Loucy (cell line): ENCODE data around the gene ANGPTL8.

Experiments used
- EZH2phosphoT487 ChIP-seq: fragments of 200-600 bp; IDR thresholded peaks from 2 replicates; pipeline ENCODE4 v1.6.1; 2018; ENCODE audit warnings: antibody characterized with exemption, mild to moderate bottlenecking, moderate library complexity, borderline replicate concordance
- TF ChIP-seq, protein P1 (sequence below): fragments of 200-600 bp; sonication (generic); conservative IDR thresholded peaks from 2 replicates; pipeline ENCODE4 v1.5.1; 2014; ENCODE audit warnings: mild to moderate bottlenecking, antibody characterized with exemption, low read length

DNA sequence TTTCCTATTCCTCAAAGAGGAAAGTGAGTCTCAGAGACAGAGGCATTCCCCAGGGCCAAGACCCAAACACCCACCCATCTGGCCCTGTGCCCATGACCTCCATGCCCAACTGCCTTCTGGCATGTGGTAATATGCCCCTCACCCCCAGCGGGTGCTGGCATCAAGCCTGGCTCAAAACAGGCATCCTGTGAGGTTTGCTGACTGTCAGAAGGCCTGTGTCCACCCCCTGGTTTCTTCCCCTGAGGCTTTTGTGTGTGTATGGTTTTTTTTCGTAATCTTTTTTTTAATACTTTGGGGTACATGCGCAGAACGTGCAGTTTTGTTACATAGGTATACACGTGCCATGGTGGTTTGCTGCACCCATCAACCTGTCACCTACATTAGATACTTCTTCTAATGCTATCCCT is 34.5 kb upstream of the ANGPTL8 start:
- TF ChIP-seq, protein P1, sequence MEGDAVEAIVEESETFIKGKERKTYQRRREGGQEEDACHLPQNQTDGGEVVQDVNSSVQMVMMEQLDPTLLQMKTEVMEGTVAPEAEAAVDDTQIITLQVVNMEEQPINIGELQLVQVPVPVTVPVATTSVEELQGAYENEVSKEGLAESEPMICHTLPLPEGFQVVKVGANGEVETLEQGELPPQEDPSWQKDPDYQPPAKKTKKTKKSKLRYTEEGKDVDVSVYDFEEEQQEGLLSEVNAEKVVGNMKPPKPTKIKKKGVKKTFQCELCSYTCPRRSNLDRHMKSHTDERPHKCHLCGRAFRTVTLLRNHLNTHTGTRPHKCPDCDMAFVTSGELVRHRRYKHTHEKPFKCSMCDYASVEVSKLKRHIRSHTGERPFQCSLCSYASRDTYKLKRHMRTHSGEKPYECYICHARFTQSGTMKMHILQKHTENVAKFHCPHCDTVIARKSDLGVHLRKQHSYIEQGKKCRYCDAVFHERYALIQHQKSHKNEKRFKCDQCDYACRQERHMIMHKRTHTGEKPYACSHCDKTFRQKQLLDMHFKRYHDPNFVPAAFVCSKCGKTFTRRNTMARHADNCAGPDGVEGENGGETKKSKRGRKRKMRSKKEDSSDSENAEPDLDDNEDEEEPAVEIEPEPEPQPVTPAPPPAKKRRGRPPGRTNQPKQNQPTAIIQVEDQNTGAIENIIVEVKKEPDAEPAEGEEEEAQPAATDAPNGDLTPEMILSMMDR, result no peak
- TF ChIP-seq EZH2phosphoT487, result no peak
